CD14-positive monocyte (primary cell): ENCODE measurements around the gene GALNT6. TPM values are rescaled to one million over a fixed set of nuclear protein-coding genes. Genes with fewer than 3 reads are reported as not detected.

ENCODE experiments used
- DNase-seq, 3 donors: peaks; one replicate each; pipeline ENCODE4 v3.0.0-alpha.2; 2011 to 2022
- H2AFZ ChIP-seq: 2 replicates; pipeline ENCODE4 v1.6.0; 2012; ENCODE audit warnings: mild to moderate bottlenecking, low read depth, low read length, inconsistent platforms; ENCODE audit not compliant: insufficient read depth, poor library complexity, severe bottlenecking
- H3K27ac ChIP-seq, 2 donors: 1 replicate in 1 of 2; 2 replicates in 1 of 2; pipeline ENCODE4 v1.5.1; 2012 to 2013; ENCODE audit warnings: low read length in 2 of 2, control low read depth in 1 of 2, inconsistent platforms in 1 of 2, low read depth in 1 of 2, mild to moderate bottlenecking in 1 of 2
- H3K27me3 ChIP-seq, 2 donors: one replicate each; pipeline versions ENCODE4 v1.6.0 to v1.6.1; 2011 to 2013; ENCODE audit warnings: low read length in 2 of 2; ENCODE audit not compliant: control insufficient read depth in 2 of 2, insufficient read depth in 2 of 2
- H3K36me3 ChIP-seq, 2 donors: replicated peaks in 1 of 2; 1 replicate in 1 of 2; 2 replicates in 1 of 2; pipeline versions ENCODE4 v1.5.1 to v1.6.1; 2012 to 2013; ENCODE audit warnings: low read length in 2 of 2, control low read depth in 1 of 2, inconsistent platforms in 1 of 2, mild to moderate bottlenecking in 1 of 2; ENCODE audit not compliant: insufficient read depth in 2 of 2, control insufficient read depth in 1 of 2
- H3K4me1 ChIP-seq, 2 donors: 1 replicate in 1 of 2; 2 replicates in 1 of 2; pipeline versions ENCODE4 v1.5.1 to v1.6.1; 2012 to 2013; ENCODE audit warnings: low read length in 2 of 2, control low read depth in 1 of 2, inconsistent platforms in 1 of 2, mild to moderate bottlenecking in 1 of 2, moderate library complexity in 1 of 2; ENCODE audit not compliant: insufficient read depth in 2 of 2, control insufficient read depth in 1 of 2
- H3K4me2 ChIP-seq: replicated peaks from 2 replicates; pipeline ENCODE3; 2012; ENCODE audit warnings: low read length, moderate library complexity, mild to moderate bottlenecking; ENCODE audit not compliant: poor library complexity, severe bottlenecking; ENCODE audit errors: extremely low read depth
- H3K4me3 ChIP-seq, 3 experiments: fragments of 200-600 bp in 1 of 3; sonication (generic) in 1 of 3; replicated peaks in 1 of 3; 1 replicate in 2 of 3; 2 replicates in 1 of 3; pipeline ENCODE4 v1.5.1; 2011 to 2013; ENCODE audit warnings: low read length in 3 of 3, mild to moderate bottlenecking in 3 of 3, control low read depth in 2 of 3, low read depth in 2 of 3, inconsistent platforms in 1 of 3, moderate library complexity in 1 of 3
- H3K79me2 ChIP-seq: 2 replicates; pipeline ENCODE4 v1.6.0; 2012; ENCODE audit warnings: mild to moderate bottlenecking, control low read depth, inconsistent platforms, low read length, moderate library complexity; ENCODE audit not compliant: insufficient read depth
- H3K9ac ChIP-seq: 2 replicates; pipeline ENCODE4 v1.6.0; 2017; ENCODE audit warnings: low read length, mild to moderate bottlenecking; ENCODE audit not compliant: insufficient read depth, poor library complexity, severe bottlenecking
- H3K9me3 ChIP-seq, 2 donors: replicated peaks in 1 of 2; 1 replicate in 1 of 2; 2 replicates in 1 of 2; pipeline versions ENCODE4 v1.5.1 to v1.6.1; 2012 to 2013; ENCODE audit warnings: low read length in 2 of 2, control low read depth in 1 of 2; ENCODE audit not compliant: control insufficient read depth in 1 of 2, insufficient read depth in 1 of 2
- H4K20me1 ChIP-seq: 2 replicates; pipeline ENCODE4 v1.6.0; 2012; ENCODE audit warnings: mild to moderate bottlenecking, low read length, control low read depth, moderate library complexity; ENCODE audit not compliant: insufficient read depth
- H3K27ac Mint-ChIP-seq, 7 donors: one replicate each; pipeline ENCODE4 v1.8.0; 2020; ENCODE audit warnings: mild to moderate bottlenecking in 7 of 7, mixed read lengths in 7 of 7, moderate library complexity in 6 of 7, inconsistent platforms in 2 of 7
- H3K27me3 Mint-ChIP-seq, 3 donors: one replicate each; pipeline ENCODE4 v1.8.0; 2021 to 2022; ENCODE audit warnings: low read depth in 3 of 3, mild to moderate bottlenecking in 3 of 3, mixed read lengths in 3 of 3, moderate library complexity in 3 of 3, inconsistent platforms in 1 of 3
- H3K36me3 Mint-ChIP-seq, 2 donors: one replicate each; pipeline ENCODE4 v1.8.0; 2020; ENCODE audit warnings: mixed read lengths in 2 of 2, inconsistent platforms in 1 of 2, mild to moderate bottlenecking in 1 of 2
- H3K4me1 Mint-ChIP-seq: one replicate; pipeline ENCODE4 v1.8.0; 2020; ENCODE audit warnings: mild to moderate bottlenecking, mixed read lengths
- H3K4me3 Mint-ChIP-seq, 2 donors: one replicate each; pipeline ENCODE4 v1.8.0; 2020; ENCODE audit warnings: mild to moderate bottlenecking in 2 of 2, mixed read lengths in 2 of 2, moderate library complexity in 1 of 2
- H3K9me3 Mint-ChIP-seq, 7 donors: one replicate each; pipeline ENCODE4 v1.8.0; 2020 to 2022; ENCODE audit warnings: mixed read lengths in 7 of 7, mild to moderate bottlenecking in 6 of 7, moderate library complexity in 6 of 7, inconsistent platforms in 2 of 7
- CTCF ChIP-seq: fragments of 200-600 bp; IDR thresholded peaks from one replicate; pipeline ENCODE4 v1.8.0; 2022; ENCODE audit warnings: antibody characterized with exemption, mild to moderate bottlenecking
- whole genome bisulfite sequencing: methylation state at CpG from one replicate; pipeline ENCODE4 v1.1.5; 2013; ENCODE audit warnings: missing lambda C conversion rate; ENCODE audit not compliant: insufficient coverage; 5-methylcytosine and 5-hydroxymethylcytosine counted together
- intact Hi-C, 2 donors: fragments of 100-400 bp; cut with micrococcal nuclease; formaldehyde crosslinking; loops; one replicate each; pipeline versions ENCODE4 v1.15.0 to v1.15.1; 2023
- polyA plus RNA-seq, 3 donors: library from polyadenylated mRNA; depleted of rRNA in 1 of 3; unstranded in 2 of 3; stranded (reverse) in 1 of 3; fragments of 300-500 nt in 2 of 3; fragments of >200 nt in 1 of 3; fragmentation: Illumina TruSeq in 2 of 3; gene quantifications; 1 replicate in 2 of 3; 2 replicates in 1 of 3; pipeline ENCODE4 v1.2.3, GENCODE V29; 2012 to 2021

GALNT6 gene
- polyA plus RNA-seq, 3 donors, result 3.2 to 12.9 (median 10.4) TPM

- H3K9me3 Mint-ChIP-seq, result peaks cover 0 to 2% (median 0%) of the 10 kb centered on the region in 7 donors
- H3K27ac ChIP-seq, result no peak overlapping the region
- no peaks in the 10 kb centered on the region for H4K20me1 ChIP-seq
- H3K27ac Mint-ChIP-seq, result no peak overlapping the region
- TF ChIP-seq CTCF, result no peak
- intact Hi-C loops, result no loop called here
- no peaks in the 10 kb centered on the region for H3K36me3 ChIP-seq
- H3K79me2 ChIP-seq, result no peaks in the 10 kb centered on the region
- WGBS, result 92% methylated on average over 4 of the region's 4 CpGs
- H3K9ac ChIP-seq, result no peak overlapping the region
- H3K4me2 ChIP-seq, result no peak overlapping the region
- no peak overlapping the region for H2AFZ ChIP-seq
- no peaks in the 10 kb centered on the region for H3K9me3 ChIP-seq
- H3K4me3 Mint-ChIP-seq, result no peak overlapping the region
- H3K4me3 ChIP-seq, result no peak overlapping the region
- no peaks in the 10 kb centered on the region for H3K27me3 ChIP-seq
- peaks cover 0 to 5% (median under 1%) of the 10 kb centered on the region in 3 donors for H3K27me3 Mint-ChIP-seq
- H3K4me1 Mint-ChIP-seq, result no peaks in the 10 kb centered on the region
- no peak for DNase-seq
- H3K36me3 Mint-ChIP-seq, result no peaks in the 10 kb centered on the region
- H3K4me1 ChIP-seq, result no peaks in the 10 kb centered on the region
Measured at GRCh38 chr12:51417826-51418225, 26.6 kb upstream of the GALNT6 start.

- Histone ChIP-seq H3K4me2 (no peak overlapping the region), H3K79me2 (no peaks in the 10 kb centered on the region), H3K4me1 (no peaks in the 10 kb centered on the region), H3K27me3 (no peaks in the 10 kb centered on the region), H4K20me1 (no peaks in the 10 kb centered on the region), H2AFZ (no peak overlapping the region), H3K9ac (no peak overlapping the region), H3K9me3 (no peaks in the 10 kb centered on the region), H3K36me3 (no peaks in the 10 kb centered on the region), H3K4me3 (no peak overlapping the region), H3K27ac (no peak overlapping the region)
- no CpG with 5 or more reads among the region's 1 CpG for WGBS
- DNase-seq, result no peak
- Mint-ChIP-seq H3K27ac (no peak overlapping the region), H3K36me3 (no peaks in the 10 kb centered on the region), H3K4me3 (no peak overlapping the region), H3K4me1 (no peaks in the 10 kb centered on the region), H3K9me3 (peaks cover 0 to 2% (median 0%) of the 10 kb centered on the region in 7 donors), H3K27me3 (peaks cover 0 to 5% (median 0%) of the 10 kb centered on the region in 3 donors)
- TF ChIP-seq CTCF, result no peak
- intact Hi-C loops, result no loop called here
Measured at GRCh38 chr12:51415931-51416330, 24.7 kb upstream of the GALNT6 start.
